DMS 273 treated with DMSO at 0.1 percent for 48 hours (cell line): Measurements from ENCODE around the gene RFLNA.
"Not testable (repeated sequence)": the region's sequence is repeated elsewhere in the genome, so short reads cannot be mapped to it uniquely, and the experiment has no call there.

Source experiments
- DNase-seq: peaks from one replicate; lab custom pipeline; 2025; lab: John Stamatoyannopoulos, UW

Gene RFLNA

DNA sequence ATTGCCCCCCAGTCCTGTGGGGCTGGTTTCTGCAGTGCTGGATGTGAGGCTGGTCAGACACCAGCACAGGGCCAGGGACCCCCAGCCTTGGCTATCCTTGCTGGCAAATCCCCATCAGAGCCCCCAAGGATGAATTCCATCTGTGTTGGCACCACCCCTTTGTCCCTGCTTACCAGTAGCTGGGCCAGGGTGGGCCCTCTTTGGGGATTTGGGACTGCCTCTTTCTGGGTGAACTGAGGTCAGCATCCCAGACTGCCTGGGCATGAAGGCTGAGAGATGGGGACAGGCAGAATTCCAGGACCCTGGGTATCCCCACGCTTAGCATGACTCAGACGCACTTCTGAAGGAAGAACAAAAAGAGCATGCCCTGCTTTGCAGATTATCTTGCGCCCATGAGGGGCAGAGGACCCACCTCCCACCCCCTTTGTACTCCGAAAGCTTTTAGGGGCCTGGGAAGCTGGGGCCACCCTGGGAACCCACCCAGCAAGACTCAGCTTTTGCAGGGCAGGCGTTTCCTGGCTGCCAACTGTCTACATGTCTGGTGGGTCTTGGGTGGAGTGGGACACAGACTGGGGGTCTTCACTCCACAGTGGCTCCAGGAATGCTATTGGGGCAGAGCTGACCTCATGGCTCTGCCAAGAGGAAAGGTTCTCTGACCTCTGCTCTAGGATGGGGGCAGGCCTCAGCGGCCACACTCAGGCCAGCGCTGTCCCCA lies 26.8 kb downstream of the RFLNA start:
- no peak for DNase-seq

DNA sequence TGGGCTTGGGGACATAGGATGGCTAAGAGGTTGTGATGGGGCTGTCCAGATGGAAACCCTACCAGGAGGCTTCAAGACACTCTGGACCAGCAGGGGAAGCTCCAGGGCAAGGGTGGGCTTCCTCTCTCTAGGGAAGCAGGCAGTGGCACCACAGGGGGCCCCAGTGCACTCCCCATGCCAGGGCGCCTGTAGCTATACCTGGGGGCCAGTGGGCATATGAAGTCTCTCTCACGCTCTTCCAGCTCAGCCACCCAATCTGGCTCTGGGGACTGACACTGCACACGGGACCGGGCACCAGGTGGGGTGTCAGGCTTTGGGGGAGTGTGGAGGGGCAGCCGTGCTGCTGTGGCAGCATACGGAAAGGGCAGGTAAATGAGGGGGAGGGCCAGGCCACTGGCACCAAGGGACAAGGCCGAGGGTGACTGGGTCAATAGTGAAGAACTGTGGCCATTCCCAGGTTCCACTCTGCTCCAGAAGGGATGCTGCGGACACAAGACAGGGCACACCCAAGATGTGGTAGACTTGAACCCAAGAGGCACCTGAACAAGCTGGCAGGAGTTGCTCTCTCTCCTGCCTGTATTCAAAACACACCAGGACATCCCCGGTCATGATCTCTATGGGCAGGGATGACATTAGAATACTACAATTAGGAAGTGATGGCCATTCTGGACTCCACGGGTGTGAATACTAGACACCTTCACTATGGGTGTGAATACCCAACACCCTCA lies 27.5 kb downstream of the RFLNA start:
- no peak for DNase-seq

DNA sequence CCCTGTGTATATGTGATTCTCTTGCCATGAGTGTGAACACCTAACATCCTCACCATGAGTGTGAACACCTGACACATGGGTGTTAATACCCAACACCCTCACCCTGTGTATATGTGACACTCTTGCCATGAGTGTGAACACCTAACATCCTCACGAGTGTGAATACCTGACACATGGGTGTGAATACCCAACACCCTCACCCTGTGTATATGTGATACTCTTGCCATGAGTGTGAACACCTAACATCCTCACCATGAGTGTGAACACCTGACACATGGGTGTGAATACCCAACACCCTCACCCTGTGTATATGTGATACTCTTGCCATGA lies 28.1 kb downstream of the RFLNA start:
- DNase-seq, result not testable (repeated sequence)

DNA sequence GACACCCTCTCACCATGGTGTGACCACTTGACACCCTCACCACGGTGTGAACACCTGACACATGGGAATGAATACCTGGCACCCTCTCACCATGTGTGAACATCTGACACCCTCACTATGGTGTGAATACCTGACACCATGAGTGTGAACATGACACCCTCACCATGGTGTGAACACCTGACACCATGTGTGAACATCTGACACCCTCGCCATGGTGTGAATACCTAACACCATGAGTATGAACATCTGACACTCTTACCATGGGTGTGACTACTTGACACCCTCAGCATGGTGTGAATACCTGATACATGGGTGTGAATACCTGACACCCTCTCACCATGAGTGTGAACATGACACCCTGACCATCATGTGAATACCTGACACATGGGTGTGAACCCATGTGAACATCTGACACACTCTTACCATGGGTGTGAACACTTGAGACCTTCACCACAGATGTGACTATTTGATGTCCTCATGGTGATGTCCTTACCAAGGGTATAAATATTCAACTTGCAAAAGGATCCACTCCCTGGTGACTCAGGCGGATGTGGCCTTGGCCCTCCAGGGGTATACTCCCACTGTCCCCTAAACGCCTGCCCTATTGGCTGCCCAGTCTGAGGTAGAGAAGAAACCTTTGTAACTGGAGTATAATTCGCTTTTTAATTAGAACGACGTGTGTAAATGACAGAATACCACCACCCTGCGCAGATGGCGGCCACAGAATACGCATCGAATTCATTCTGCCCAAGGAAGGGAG lies 29.1 kb downstream of the RFLNA start:
- no peak for DNase-seq

DNA sequence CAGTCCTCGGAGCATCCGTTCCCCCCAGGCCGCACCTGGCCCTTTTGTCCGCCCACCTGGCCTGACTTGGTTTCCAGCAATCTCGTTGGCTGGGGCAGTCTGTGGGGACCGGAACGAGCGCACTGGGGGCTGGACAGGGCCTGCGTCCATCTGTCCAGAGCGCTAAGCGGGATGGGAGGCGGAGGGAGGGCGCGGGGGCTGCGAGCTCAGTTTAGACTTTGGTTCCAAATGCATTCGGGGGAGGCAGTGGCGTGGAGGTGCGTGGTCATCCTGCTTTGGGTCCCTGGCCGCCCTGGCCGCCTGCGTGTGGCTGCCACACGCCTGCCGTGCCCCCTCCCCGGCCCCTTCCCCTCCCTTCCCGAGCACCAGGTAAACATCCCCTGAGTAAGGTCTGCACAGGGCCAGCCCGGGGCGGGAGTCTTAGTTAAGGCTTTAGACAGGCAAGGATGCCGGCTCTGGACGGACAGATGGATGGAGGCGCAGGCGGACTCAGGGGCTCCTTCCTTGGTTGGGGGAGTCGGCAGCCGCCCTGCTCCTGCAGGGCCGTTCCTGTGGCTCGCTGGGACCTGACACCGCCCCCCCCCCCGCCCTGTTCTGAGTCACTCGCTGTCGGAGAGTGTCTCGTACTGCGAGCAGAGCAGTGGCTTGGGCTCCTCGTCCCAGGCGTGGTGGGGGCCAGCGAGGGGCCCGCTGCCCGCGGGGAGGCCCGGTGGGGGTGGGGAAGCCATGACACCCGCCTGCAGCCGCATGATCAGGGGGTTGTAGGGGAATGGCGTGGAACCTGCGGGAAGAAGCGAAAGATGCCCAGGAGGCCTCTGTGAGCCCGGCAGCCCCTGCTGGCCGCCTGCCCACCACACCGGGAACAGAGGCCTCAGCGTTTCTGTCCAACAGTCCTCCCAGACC lies 30.2 kb downstream of the RFLNA start:
- no peak for DNase-seq

DNA sequence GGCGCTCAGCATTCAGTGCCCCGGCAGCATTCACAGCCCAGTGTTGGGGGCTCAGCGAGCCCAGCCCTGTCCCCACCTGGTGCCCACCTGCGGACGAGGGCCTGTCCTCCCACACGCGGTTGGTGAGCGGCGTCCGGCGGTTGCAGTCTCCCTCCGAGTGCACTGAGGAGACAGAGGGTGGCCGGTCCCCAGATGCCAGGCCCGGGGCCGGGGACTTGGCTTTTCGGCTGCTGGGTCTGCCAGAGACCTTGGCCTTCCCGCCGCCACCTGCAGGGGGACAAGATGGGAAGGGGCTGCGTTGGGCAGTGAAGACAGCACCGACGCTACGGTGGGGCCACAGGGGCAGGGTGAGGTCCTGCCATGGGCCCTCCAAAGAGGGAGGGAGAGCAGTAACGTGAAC lies 31.2 kb downstream of the RFLNA start:
- no peak for DNase-seq

DNA sequence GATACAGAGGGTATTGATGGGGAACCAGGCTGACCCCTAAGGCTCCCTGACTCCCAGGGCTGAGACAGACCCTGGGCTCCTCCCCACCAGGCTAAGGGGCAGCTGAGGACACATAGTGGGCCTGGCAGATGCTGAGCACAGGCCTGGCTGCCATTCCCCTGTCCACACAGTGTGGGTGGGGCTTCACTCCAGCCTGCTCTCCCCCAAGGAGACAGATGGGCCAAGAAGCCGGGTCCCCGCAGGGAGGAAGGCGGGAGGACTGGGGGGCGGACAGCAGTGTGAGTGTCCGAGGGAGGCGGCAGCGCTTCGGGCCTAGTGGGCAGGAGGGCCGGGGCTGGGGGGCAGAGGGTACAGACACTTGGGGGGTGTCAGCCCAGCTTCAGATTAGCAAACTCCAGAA lies 32.0 kb downstream of the RFLNA start:
- no peak for DNase-seq

DNA sequence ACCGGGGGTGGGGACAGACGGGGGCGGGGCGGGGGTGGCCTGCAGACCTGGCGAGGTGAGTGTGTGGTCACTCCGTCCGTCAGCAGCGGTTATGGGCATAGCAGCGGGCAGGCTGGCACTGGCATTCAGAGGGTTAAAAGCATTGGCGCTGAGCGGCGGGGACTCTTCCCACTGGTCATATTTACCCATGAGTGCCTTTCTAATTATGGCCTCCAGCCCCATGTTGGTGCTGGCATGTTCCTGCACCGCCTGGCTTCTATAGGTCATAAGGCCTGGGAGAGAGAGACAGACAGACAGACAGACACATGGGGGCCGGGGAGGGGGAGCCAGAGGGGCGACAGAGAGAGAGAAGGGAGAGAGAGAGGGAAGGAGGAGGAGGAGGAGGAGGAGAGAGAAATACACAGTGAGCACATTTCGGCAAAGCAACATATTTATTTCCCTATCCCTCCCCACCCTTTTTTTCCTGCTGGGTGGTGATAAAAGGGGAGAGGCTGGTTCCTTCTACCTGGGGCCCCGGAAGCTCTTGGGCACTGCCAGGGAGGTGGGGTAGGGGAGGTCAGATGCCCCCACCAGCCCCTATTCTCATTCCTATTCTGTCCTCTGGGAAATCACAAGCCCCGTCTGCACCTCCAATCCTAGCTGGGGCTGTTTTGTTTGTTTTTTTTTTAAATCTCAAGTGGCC lies 32.6 kb downstream of the RFLNA start:
- DNase-seq, result no peak

DNA sequence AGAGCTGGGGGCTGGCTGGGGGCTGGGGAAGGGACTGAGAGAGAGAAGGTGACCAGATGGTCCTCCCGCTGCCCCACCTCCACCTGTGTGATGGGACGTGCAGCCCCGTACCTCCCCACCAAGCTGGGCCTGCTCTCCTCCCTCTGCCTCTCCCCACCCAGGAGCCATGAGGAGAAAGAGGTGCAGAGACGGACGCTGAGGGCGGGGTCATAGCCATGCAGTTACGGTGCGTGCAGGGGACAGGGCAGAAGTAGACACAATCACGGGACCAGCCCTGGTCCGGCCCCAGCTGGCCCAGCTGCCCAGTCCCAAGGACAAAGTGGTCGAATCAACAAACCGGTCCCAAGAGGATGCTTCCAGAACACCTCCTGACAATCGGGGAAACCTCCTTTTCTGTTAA lies 33.2 kb downstream of the RFLNA start:
- no peak for DNase-seq

DNA sequence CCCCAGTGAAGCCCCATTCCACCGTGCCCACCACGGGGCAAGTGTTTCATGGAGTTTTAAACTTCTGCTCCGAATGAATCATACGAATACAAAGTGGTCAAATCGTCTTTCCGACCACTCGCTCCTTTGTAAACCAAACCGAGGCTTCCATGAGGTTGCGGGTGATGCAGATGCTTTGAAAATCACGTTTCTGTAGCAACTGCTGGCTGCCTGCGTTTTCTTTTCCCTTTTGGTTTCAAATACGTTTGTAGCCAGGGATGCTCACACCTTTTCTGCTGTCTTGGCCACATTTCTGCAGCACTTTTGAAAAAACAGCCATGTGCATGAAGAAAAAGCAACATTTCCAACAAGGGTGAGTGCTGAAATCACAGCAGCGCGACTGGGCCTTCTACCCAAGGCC lies 33.7 kb downstream of the RFLNA start:
- DNase-seq, result no peak

DNA sequence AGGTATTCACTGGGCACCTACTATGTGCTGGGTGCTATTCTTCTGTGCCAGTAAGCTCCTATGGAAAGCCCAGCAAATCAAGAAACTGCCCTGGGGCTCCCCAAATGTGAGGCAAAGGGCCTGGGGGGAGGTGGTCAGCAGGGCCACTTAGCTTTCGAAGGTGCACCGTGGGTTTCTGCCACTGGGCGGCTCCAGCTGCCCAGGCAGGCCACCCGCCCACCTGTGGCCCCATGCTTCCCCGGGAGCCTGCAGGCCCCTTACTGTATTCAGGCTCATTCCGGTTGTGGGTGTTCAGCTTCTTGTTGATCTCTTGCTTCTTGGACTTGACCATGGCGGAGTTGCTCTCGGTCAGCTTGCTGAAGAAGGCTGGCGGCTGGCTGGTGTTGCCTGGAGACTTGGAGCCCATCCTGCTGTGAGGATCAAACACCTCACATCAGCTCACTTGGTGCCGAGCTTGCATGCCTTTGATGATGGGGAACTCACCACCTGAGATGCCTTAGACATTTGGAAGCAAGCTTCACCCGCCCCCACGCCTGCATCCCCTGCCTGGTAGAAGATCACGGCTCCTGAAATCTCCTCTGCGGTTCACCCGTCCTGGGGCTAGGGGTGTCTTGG lies 37.3 kb downstream of the RFLNA start:
- no peak for DNase-seq

DNA sequence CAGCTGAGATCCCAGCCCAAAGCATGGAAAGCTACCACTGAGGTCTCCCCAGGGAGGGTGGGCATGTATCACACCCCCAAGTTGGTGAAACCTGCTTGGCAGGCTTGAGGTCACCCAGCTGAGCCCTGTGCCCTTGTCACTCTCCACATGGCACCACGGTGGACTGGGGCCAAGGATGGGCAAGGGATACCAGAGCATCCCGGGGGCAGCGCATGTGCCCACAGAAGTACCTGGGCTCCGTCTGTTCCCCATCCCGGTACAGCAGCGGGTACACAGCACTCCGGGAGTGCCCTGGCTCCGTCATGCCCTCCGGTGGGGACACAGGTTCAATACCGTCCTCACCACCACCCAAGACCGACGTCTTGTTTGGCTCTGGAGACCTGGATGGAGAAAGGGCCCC lies 38.0 kb downstream of the RFLNA start:
- no peak for DNase-seq

DNA sequence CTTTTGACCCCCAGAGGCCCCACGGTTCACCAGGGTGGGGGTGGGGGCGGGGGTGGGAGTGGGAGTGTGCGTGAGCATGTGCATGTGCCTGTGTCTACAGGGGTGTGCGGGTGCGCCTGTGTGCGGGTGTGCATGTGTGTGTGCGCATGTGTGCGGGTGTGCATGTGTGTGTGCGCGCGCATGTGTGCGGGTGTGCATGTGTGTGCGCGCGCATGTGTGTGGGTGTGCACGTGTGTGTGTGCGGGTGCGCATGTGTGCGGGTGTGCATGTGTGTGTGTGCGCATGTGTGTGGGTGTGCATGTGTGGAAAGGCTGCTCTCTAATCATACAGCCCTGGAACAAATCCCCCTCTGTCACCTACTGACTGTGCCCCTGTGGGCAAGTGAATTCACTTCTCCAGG lies 38.8 kb downstream of the RFLNA start:
- no peak for DNase-seq

DNA sequence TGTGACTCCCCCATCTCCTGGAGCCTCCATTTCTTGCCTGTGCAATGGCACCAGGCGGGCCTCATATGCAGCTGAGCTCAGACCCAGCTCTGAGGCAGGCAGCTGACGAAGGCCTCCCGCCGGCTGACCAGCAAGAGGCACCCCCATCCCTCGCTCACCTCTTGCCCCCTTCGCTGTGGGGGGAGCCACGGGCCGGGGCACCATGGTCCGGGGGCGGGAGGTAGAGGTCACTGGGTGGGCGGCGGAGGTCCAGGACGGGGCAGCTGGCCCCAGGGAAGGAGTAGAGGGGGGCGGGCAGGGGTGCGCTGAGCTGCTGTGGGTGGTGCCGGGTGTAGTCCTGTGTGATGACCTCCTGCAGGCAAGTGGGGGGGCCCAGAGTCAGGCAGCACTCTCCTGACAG lies 39.4 kb downstream of the RFLNA start:
- DNase-seq, result no peak

DNA sequence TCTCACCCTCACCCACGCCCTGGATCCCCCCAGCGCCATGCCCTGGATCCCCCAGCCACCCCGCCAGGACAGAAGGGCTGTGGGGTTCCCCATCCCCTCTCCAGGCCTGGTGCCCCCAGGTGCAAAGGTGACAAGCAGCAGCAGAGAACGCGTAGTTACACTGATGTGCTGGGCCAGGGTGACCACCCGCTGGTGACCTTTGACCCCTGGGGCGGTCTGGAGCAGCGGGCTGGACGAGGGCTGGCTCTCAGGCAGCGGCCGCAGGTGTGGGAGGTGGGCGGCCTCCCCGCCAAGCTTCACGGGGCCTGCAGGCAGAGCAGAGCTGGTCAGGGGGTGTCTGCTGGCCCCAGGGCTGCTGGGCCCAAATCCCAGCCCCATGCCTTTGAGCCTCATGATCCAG lies 40.1 kb downstream of the RFLNA start:
- no peak for DNase-seq

DNA sequence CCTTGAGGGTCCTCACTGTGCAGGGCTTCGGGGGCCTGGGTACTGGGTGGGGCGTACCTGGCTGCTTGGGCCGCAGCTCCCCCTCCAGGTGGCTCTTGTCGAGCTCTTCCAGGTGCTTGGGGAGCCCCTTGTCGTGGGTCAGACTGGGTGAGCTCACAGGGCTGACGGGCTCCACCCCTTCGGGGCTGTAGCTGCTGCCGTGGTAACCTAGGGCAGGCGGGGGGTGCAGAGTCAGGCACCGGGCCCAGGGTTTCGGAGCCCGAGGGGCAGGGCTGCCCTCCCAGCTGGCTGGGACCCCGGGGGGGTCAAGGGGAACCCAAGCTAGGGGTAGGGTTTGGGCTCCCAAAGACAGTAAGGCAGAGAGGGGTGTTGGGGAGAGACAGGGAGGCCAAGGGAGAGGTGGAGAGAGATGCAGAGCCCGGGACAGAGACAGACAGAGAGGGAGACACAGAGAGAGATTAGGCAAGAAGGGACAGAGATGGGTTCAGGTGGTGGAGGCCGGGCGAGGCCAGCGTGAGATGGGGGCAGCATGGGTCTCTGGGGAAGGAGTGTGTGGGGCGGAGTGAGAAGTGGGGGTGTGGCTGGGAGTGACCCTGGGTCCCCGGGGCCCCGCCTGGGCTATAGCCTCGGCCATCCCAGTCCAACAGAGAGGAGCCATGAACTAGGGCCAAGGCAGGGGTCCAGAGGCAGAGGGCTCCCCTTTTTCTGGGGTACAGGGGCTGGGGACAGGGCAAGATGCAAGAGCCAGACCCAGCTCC lies 40.7 kb downstream of the RFLNA start:
- DNase-seq, result no peak

DNA sequence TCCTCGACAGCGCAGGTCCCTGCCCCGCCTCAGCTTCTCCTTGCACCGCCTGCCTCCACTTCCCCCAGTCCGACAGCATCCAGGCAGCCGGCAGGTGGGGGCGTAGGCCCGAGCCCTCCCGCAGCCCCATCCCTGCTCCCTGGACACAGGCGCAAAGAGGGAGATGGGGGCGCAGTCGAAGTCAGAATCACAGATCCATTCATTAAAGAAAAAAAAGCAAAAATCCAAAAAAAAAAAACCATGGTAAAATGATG lies 41.2 kb downstream of the RFLNA start:
- DNase-seq, result no peak

DNA sequence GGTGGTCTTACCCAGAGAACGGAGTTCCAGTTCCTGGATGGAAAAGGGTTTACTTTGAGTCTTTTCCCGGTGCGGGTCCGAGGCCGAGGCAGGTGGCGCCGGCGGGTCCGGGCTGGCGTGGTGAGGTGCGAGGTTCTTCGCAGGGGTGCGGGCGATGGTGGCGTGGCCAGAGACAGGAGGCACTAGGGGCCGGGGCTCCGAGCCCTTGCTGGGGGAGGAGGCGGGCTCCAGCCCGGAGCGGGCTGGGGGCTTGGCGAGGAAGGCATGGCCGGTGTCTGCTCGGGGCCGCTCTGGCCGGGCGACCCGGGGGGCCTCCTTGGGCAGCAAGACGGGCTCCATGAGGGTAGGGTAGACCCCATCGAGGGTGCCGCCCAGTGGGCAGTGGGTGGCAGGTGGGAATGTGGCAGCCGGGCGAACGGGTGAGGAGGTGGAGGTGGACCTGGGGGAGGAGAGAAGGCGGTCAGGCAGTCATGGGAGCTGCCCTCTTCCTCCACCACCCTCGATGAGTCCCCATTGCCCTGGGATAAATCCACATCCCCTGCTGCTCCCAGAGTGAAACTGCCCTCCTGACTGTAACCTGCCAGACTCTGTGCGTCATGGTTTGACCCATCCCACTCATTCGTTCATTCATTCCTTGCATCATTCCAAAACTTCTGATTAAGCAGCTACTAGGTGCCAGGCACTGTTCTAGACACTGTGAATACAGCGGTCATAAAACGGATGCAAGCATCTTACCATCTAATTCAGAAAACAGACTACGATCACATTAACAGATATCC lies 42.0 kb downstream of the RFLNA start:
- DNase-seq, result no peak

DNA sequence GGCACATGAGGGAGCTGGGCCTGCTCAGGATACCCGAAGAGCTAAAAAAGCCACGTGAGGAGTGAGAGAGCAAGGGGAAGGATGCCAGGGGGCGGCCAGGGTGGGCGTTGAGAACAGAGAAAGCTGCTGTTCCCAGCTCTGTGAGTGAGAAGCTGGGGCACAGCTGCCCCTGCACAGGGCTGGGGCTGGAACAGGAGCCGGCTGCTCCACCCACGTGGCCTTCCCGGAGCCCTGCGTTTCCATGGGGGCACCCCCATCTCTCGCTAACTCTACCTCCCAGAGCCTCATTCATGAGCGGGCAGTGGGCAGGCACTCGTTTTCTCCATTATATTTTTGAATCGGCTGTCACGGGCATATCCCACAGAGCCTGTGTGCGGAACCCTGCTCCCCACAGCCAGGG lies 42.7 kb downstream of the RFLNA start:
- no peak for DNase-seq

DNA sequence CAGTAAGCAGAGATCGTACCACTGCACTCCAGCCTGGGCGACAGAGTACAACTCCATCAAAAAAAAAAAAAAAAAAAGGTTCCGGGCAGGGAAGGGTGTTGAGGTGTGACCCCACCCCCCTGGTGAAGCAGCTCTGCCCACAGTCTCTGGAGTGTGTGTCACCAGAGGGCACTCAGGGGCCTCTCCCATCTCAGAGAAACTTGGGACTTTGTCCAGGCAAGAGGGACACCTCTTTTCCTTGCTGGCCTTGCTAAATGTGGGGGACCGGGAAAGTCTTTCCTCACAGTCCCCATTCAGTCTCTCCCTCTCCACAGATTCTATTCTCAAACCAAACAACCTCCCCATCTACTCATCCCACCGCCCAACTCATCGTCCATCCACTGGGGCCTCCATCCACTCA lies 43.6 kb downstream of the RFLNA start:
- no peak for DNase-seq
